ENCODE results near the gene RNASE7.

RNASE7 gene

DNA sequence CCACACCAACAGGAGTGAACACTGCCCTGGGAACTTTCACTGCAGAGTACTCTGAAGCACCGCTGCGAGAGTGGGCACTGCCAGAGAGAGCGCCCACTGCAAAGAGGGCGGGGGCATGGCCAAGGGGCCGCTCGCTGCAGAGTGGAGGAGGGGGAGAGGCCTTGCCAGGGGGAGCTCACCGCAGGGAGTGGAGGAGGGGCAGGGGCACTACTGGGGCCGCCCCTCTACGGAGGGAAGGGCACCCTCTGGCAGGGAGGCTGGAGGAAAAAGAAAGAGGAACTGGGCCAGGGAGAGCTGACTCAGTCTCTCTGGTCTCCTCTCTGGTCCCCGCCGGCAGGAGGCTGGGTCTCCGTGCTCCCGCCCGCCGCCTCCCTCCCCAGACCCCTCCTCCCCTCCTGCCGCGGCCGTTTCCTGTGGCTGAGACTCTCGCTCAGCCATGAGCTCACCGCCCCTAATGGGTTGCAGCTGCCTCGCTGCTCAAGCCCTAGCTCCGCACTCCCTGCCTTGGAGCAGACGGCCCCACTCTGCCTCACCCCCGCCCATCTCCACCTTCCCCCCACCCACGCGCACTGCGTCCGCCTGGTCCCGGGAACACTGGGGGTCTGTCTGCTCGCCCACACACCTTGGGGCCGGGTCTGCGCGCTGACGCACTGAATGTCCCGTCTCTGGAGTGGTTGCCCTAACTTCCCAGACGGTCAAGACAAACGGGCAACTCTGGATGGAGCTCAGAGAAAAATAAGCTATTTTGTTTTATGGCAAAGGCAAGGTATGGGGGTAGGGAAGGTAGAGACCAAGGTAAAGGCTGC is 29.3 kb downstream of the RNASE7 start (continued):
- TF ChIP-seq, protein P1, sequence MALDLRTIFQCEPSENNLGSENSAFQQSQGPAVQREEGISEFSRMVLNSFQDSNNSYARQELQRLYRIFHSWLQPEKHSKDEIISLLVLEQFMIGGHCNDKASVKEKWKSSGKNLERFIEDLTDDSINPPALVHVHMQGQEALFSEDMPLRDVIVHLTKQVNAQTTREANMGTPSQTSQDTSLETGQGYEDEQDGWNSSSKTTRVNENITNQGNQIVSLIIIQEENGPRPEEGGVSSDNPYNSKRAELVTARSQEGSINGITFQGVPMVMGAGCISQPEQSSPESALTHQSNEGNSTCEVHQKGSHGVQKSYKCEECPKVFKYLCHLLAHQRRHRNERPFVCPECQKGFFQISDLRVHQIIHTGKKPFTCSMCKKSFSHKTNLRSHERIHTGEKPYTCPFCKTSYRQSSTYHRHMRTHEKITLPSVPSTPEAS (tag by site-specific recombination; IDR thresholded peaks at IDR 0.05), result no peak; the same call in 1 of the 2 replicates
- TF ChIP-seq FEZF1 (tag by site-specific recombination; IDR thresholded peaks at IDR 0.05), result no peak
- TF ChIP-seq ZBTB7A (tag by site-specific recombination; IDR thresholded peaks at IDR 0.05; ENCODE audit: low read depth), result peak; percentile 73
- TF ChIP-seq ZBTB48 (tag by site-specific recombination; IDR thresholded peaks at IDR 0.05), result peak; percentile 97
- no peak for TF ChIP-seq ZFP41 (tag by site-specific recombination; IDR thresholded peaks at IDR 0.05; ENCODE audit: borderline replicate concordance)
- TF ChIP-seq SCRT1 (tag by site-specific recombination; IDR thresholded peaks at IDR 0.05; ENCODE audit: borderline replicate concordance), result no peak
- TF ChIP-seq GLIS1 (tag by site-specific recombination; IDR thresholded peaks at IDR 0.05), result peak; percentile 72
- TF ChIP-seq, protein P2, sequence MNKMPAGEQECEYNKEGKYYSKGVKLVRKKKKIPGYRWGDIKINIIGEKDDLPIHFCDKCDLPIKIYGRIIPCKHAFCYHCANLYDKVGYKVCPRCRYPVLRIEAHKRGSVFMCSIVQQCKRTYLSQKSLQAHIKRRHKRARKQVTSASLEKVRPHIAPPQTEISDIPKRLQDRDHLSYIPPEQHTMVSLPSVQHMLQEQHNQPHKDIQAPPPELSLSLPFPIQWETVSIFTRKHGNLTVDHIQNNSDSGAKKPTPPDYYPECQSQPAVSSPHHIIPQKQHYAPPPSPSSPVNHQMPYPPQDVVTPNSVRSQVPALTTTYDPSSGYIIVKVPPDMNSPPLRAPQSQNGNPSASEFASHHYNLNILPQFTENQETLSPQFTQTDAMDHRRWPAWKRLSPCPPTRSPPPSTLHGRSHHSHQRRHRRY (tag by site-specific recombination; IDR thresholded peaks at IDR 0.05), result no peak
- peak; percentile 78; the same call in 1 of the 2 replicates for TF ChIP-seq ZBTB20 (tag by site-specific recombination; IDR thresholded peaks at IDR 0.05)
- no peak for TF ChIP-seq ZNF660 (tag by site-specific recombination; IDR thresholded peaks at IDR 0.05)
- TF ChIP-seq, protein P3, sequence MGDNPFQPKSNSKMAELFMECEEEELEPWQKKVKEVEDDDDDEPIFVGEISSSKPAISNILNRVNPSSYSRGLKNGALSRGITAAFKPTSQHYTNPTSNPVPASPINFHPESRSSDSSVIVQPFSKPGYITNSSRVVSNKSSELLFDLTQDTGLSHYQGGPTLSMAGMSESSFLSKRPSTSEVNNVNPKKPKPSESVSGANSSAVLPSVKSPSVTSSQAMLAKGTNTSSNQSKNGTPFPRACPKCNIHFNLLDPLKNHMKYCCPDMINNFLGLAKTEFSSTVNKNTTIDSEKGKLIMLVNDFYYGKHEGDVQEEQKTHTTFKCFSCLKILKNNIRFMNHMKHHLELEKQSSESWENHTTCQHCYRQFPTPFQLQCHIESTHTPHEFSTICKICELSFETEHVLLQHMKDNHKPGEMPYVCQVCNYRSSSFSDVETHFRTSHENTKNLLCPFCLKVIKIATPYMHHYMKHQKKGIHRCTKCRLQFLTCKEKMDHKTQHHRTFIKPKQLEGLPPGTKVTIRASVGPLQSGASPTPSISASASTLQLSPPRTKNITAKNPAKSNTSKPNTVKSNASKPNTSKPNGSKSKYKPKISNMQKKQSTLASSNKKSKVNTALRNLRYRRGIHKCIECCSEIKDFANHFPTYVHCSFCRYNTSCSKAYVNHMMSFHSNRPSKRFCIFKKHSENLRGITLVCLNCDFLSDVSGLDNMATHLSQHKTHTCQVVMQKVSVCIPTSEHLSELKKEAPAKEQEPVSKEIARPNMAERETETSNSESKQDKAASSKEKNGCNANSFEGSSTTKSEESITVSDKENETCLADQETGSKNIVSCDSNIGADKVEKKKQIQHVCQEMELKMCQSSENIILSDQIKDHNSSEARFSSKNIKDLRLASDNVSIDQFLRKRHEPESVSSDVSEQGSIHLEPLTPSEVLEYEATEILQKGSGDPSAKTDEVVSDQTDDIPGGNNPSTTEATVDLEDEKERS (tag by site-specific recombination; IDR thresholded peaks at IDR 0.05), result no peak
- TF ChIP-seq, protein P4, sequence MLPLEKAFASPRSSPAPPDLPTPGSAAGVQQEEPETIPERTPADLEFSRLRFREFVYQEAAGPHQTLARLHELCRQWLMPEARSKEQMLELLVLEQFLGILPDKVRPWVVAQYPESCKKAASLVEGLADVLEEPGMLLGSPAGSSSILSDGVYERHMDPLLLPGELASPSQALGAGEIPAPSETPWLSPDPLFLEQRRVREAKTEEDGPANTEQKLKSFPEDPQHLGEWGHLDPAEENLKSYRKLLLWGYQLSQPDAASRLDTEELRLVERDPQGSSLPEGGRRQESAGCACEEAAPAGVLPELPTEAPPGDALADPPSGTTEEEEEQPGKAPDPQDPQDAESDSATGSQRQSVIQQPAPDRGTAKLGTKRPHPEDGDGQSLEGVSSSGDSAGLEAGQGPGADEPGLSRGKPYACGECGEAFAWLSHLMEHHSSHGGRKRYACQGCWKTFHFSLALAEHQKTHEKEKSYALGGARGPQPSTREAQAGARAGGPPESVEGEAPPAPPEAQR (tag by site-specific recombination; IDR thresholded peaks at IDR 0.05), result no peak
- no peak for TF ChIP-seq ZNF416 (tag by site-specific recombination; IDR thresholded peaks at IDR 0.05)
- peak; percentile 83 for TF ChIP-seq SP2 (tag by site-specific recombination; IDR thresholded peaks at IDR 0.05)
- TF ChIP-seq, protein P5, sequence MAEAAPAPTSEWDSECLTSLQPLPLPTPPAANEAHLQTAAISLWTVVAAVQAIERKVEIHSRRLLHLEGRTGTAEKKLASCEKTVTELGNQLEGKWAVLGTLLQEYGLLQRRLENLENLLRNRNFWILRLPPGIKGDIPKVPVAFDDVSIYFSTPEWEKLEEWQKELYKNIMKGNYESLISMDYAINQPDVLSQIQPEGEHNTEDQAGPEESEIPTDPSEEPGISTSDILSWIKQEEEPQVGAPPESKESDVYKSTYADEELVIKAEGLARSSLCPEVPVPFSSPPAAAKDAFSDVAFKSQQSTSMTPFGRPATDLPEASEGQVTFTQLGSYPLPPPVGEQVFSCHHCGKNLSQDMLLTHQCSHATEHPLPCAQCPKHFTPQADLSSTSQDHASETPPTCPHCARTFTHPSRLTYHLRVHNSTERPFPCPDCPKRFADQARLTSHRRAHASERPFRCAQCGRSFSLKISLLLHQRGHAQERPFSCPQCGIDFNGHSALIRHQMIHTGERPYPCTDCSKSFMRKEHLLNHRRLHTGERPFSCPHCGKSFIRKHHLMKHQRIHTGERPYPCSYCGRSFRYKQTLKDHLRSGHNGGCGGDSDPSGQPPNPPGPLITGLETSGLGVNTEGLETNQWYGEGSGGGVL (tag by site-specific recombination; IDR thresholded peaks at IDR 0.05), result peak; percentile 90
- TF ChIP-seq SALL2 (tag by site-specific recombination; IDR thresholded peaks at IDR 0.05; ENCODE audit: borderline replicate concordance), result no peak
- no peak for TF ChIP-seq ZNF624 (tag by site-specific recombination; IDR thresholded peaks at IDR 0.05)
- no peak for TF ChIP-seq ZNF354C (tag by site-specific recombination; IDR thresholded peaks at IDR 0.05; ENCODE audit: borderline replicate concordance, low read depth)
- no peak for TF ChIP-seq ZNF394 (tag by site-specific recombination; IDR thresholded peaks at IDR 0.05; ENCODE audit: borderline replicate concordance)
- TF ChIP-seq ZNF776 (tag by site-specific recombination; IDR thresholded peaks at IDR 0.05; ENCODE audit: borderline replicate concordance), result no peak
- no peak for TF ChIP-seq ZNF311 (tag by site-specific recombination; IDR thresholded peaks at IDR 0.05; ENCODE audit: borderline replicate concordance)
- TF ChIP-seq ZFP3 (tag by site-specific recombination; IDR thresholded peaks at IDR 0.05; ENCODE audit: low read depth), result no peak
- TF ChIP-seq PRDM1 (tag by site-specific recombination; IDR thresholded peaks at IDR 0.05), result peak; percentile 90
- TF ChIP-seq, protein P6, sequence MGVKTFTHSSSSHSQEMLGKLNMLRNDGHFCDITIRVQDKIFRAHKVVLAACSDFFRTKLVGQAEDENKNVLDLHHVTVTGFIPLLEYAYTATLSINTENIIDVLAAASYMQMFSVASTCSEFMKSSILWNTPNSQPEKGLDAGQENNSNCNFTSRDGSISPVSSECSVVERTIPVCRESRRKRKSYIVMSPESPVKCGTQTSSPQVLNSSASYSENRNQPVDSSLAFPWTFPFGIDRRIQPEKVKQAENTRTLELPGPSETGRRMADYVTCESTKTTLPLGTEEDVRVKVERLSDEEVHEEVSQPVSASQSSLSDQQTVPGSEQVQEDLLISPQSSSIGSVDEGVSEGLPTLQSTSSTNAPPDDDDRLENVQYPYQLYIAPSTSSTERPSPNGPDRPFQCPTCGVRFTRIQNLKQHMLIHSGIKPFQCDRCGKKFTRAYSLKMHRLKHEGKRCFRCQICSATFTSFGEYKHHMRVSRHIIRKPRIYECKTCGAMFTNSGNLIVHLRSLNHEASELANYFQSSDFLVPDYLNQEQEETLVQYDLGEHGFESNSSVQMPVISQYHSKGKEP (tag by site-specific recombination; IDR thresholded peaks at IDR 0.05), result no peak
- no peak for TF ChIP-seq ZNF677 (tag by site-specific recombination; IDR thresholded peaks at IDR 0.05)

All from HEK293 (cell line).